ENCODE results near the gene MADCAM1. TPM values are rescaled to one million over a fixed set of nuclear protein-coding genes. Genes with fewer than 3 reads are reported as not detected.

Gene MADCAM1
- total RNA-seq, 1 donor from 2014 or later: 2.7 TPM

DNA sequence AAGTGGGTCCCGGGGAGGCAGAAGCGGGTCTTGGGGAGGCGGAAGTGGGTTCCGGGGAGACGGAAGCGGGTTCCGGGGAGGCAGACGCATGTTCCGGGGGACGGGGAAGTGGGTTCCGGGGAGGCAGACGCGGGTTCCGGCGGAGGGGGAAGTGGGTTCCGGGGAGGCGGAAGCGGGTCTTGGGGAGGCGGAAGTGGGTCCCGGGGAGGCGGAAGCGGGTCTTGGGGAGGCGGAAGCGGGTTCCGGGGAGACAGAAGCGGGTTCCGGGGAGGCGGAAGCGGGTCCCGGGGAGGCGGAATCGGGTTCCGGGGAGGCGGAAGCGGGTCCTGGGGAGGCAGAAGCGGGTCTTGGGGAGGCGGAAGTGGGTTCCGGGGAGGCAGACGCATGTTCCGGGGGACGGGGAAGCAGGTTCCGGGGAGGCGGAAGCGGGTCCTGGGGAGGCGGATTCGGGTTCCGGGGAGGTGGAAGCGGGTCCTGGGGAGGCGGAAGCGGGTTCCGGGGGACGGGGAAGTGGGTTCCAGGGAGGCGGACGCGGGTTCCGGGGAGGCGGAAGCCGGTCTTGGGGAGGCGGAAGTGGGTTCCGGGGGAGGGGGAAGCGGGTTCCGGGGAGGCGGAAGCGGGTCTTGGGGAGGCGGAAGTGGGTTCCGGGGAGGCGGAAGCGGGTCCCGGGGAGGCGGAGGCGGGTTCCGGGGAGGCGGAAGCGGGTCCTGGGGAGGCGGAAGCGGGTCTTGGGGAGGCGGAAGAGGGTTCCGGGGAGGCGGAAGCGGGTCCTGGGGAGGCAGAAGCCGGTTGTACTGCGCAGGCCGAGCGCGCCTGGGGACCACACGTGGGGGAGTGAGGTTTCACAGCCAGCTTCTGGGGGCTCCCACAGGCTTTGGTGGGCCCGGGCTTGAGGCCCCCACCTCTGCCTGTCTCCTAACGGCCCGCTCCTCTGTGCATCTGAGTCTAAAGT is 37.9 kb upstream of the MADCAM1 start:
- TF ChIP-seq CTCF (conservative IDR thresholded peaks at IDR 0.05): no peak
- Mint-ChIP-seq H3K36me3 (peaks cover 5% of the 10 kb centered on the region), H3K27me3 (peaks cover 8% of the 10 kb centered on the region), H3K27ac (no peak overlapping the region), H3K4me3 (peak overlapping the region; percentile 20), H3K4me1 (ENCODE audit: unreplicated experiment) (no peaks in the 10 kb centered on the region), H3K9me3 (no peaks in the 10 kb centered on the region)
- no peak for DNase-seq (ENCODE audit: extremely low spot score, unreplicated experiment)

GRCh38 chr19:459724-460511 is 36.4 kb upstream of the MADCAM1 start:
- peak; percentile 84 for DNase-seq (ENCODE audit: extremely low spot score, unreplicated experiment)

DNA sequence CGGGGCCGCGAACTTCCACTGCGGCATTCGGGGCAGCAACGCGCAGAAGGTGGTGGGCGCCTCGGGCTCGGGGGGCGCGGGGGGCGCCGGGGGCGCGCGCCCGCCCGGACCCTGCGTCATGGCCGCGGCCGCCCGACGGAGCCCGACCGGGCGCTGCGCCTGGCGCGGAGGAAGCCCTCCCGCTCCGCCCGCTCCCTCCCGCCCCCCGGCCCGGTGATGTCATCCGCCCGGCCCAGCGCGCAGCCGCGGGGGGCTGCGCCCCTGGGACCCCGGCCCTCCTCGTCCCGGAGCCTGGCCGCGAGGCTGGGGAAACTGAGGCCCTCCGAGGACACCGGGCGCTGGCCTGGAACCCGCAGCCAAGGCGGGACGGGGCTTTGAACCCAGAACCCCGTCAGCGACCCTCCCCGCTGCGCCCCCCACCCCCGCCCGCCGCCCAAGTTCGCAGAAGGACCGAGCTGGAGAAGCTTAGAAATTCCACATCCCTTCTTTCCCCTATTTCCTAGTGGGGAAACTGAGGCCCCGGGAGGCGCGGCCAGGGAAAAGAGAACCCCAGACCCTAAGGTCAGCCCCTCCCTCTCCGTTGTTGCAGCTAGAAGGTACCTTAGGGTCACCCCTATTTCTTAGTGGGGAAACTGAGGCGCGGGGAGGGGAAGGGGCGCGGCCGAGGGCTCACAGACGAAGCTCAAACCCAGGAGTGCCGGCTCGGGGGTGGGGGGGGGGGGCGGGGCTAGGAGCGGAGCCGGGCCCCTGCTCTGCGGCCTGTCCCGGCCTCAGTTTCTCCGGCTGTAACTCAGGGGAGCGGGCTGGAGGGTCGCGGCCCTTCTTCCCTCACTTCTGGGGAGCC is 35.2 kb upstream of the MADCAM1 start, which contains the start of gene SHC2:
TSS of gene SHC2 (minus strand) at position 157 of the 844 bp plus-strand sequence. CDS start at position 120, 37 bp downstream.
- peak within 1 kb of the TSS; percentile 97 for H3K27ac Mint-ChIP-seq
- TF ChIP-seq CTCF (conservative IDR thresholded peaks at IDR 0.05): no peak
- H3K9me3 Mint-ChIP-seq: no peaks in the 10 kb centered on the region
- no peak for DNase-seq (ENCODE audit: extremely low spot score, unreplicated experiment)
- H3K36me3 Mint-ChIP-seq: peaks cover 5% of the 10 kb centered on the region
- peaks cover 8% of the 10 kb centered on the region for H3K27me3 Mint-ChIP-seq
- no peaks in the 10 kb centered on the region for H3K4me1 Mint-ChIP-seq (ENCODE audit: unreplicated experiment)
- H3K4me3 Mint-ChIP-seq: peak within 1 kb of the TSS; percentile 94

More at GRCh38 chr19:459724-460511, 36.4 kb upstream of the MADCAM1 start:
- no peaks in the 10 kb centered on the region for H3K4me1 Mint-ChIP-seq (ENCODE audit: unreplicated experiment)
- H3K9me3 Mint-ChIP-seq: no peaks in the 10 kb centered on the region
- no peak for TF ChIP-seq CTCF (conservative IDR thresholded peaks at IDR 0.05)
- H3K36me3 Mint-ChIP-seq: peaks cover 5% of the 10 kb centered on the region
- H3K4me3 Mint-ChIP-seq: peak overlapping the region; percentile 94
- H3K27ac Mint-ChIP-seq: peak overlapping the region; percentile 97
- H3K27me3 Mint-ChIP-seq: peaks cover 8% of the 10 kb centered on the region

GRCh38 chr19:461721-462551 is 34.4 kb upstream of the MADCAM1 start:
- Mint-ChIP-seq H3K4me3 (peak overlapping the region; percentile 88), H3K36me3 (peaks cover 5% of the 10 kb centered on the region), H3K4me1 (ENCODE audit: unreplicated experiment) (no peaks in the 10 kb centered on the region), H3K27me3 (peaks cover 8% of the 10 kb centered on the region), H3K27ac (peak overlapping the region; percentile 81), H3K9me3 (no peaks in the 10 kb centered on the region)
- DNase-seq (ENCODE audit: extremely low spot score, unreplicated experiment): no peak
- no peak for TF ChIP-seq CTCF (conservative IDR thresholded peaks at IDR 0.05)

All from type B pancreatic cell (in vitro differentiated cells).